GM23248 (cell line): ENCODE results near the gene FUBP3.

ENCODE experiments used
- EZH2 ChIP-seq: fragments of 200-600 bp; sonication (generic); IDR thresholded peaks from 2 replicates; pipeline ENCODE4 v1.6.1; 2018; ENCODE audit warnings: antibody characterized with exemption, mild to moderate bottlenecking; ENCODE audit not compliant: insufficient read depth, poor library complexity, severe bottlenecking
- EZH2phosphoT487 ChIP-seq: fragments of 200-600 bp; sonication (generic); IDR thresholded peaks from 2 replicates; pipeline ENCODE4 v1.6.1; 2018; ENCODE audit warnings: antibody characterized with exemption, moderate library complexity, mild to moderate bottlenecking, low read depth; ENCODE audit not compliant: insufficient read depth

GRCh38 chr9:130589754-130590153 is 10.4 kb downstream of the FUBP3 start:
- TF ChIP-seq EZH2 (no peak), EZH2phosphoT487 (no peak)
